H1 (cell line): ENCODE measurements around the gene SORBS1. TPM values are rescaled to one million over a fixed set of nuclear protein-coding genes. Genes with fewer than 3 reads are reported as not detected.

Experiments used
- CHD7 ChIP-seq: fragments of 300-600 bp; sonication (generic); IDR thresholded peaks from 2 replicates; pipeline ENCODE4 v1.7.1; 2012; ENCODE audit warnings: low read length, moderate library complexity, mild to moderate bottlenecking, inconsistent platforms; ENCODE audit not compliant: insufficient replicate concordance
- EGR1 ChIP-seq: IDR thresholded peaks from 2 replicates; pipeline ENCODE4 v1.6.1; 2011; ENCODE audit warnings: low read depth, low read length, borderline replicate concordance
- GTF2F1 ChIP-seq: IDR thresholded peaks from 2 replicates; pipeline ENCODE4 v1.6.1; 2012; ENCODE audit warnings: low read depth, low read length, improper control_type of control experiment, borderline replicate concordance
- MAFK ChIP-seq: IDR thresholded peaks from 2 replicates; pipeline ENCODE4 v1.6.1; 2012; ENCODE audit warnings: low read depth, mild to moderate bottlenecking, improper control_type of control experiment, low read length
- RNF2 ChIP-seq: fragments of 200-900, 300-1000 bp; sonication (generic); IDR thresholded peaks from 2 replicates; pipeline ENCODE4 v1.7.1; 2016; ENCODE audit warnings: borderline replicate concordance, low read depth, mild to moderate bottlenecking, antibody characterized with exemption, low read length; ENCODE audit not compliant: poor library complexity, severe bottlenecking; ENCODE audit errors: missing control alignments
- SIN3A ChIP-seq, 2 experiments: IDR thresholded peaks in 1 of 2; conservative IDR thresholded peaks in 1 of 2; 2 replicates each; pipeline ENCODE4 v1.6.1; 2011 to 2012; ENCODE audit warnings: low read length in 2 of 2, improper control_type of control experiment in 1 of 2, low read depth in 1 of 2, mild to moderate bottlenecking in 1 of 2
- YY1 ChIP-seq: IDR thresholded peaks from 2 replicates; pipeline ENCODE4 v1.6.1; 2011; ENCODE audit warnings: low read depth, mild to moderate bottlenecking, low read length
- polyA plus RNA-seq, 7 experiments: library from polyadenylated mRNA; depleted of rRNA in 3 of 7; stranded (reverse) in 5 of 7; unstranded in 2 of 7; fragments of >200 nt in 5 of 7; fragments of 200-250 nt in 2 of 7; gene quantifications; 1 replicate in 5 of 7; 2 replicates in 1 of 7; 4 replicates in 1 of 7; pipeline versions ENCODE4 v1.2.1 to v1.2.3, GENCODE V29; 2011 to 2013; ENCODE audit warnings: missing spikeins in 2 of 7, mixed read lengths in 2 of 7
- total RNA-seq: library from RNA; stranded (reverse); fragmentation: NEBNext Ultra II Directional; extraction: Animal tissue kit (Norgen Biotek cat#: 25700); gene quantifications from 2 replicates; pipeline ENCODE4 v1.2.1, GENCODE V29; 2021

SORBS1 gene
- total and polyA plus RNA-seq, 2 of the 8 experiments (the other 6 are each of a cell fraction or from before 2014, with no cell fraction given) = 16.0 to 35.0 TPM

GRCh38 chr10:95454356-95454755, 106.8 kb downstream of the SORBS1 start (continued):
- TF ChIP-seq SIN3A (conservative IDR thresholded peaks at IDR 0.05 in 1 of 2, IDR thresholded peaks at IDR 0.05 in 1 of 2; ENCODE audit: low read depth in 1 of 2, low read length in 2 of 2) (no peak), MAFK (no peak), EGR1 (no peak), RNF2 (no peak), YY1 (no peak), GTF2F1 (no peak), CHD7 (no peak)
